Mesothelial cell of epicardium (in vitro differentiated cells): ENCODE data around the gene SRPX. TPM values are rescaled to one million over a fixed set of nuclear protein-coding genes. Genes with fewer than 3 reads are reported as not detected.
A peak's percentile ranks its signal among the peaks of the same experiment; 100 is the strongest.

Experiments
- DNase-seq, 2 experiments: peaks; one replicate each; pipeline ENCODE4 v3.0.0; 2021; ENCODE audit warnings: low spot score in 2 of 2; ENCODE audit not compliant: unreplicated experiment in 2 of 2
- H3K27ac Mint-ChIP-seq: 2 replicates; pipeline ENCODE4 v1.8.0; 2021; ENCODE audit warnings: mixed read lengths
- H3K27me3 Mint-ChIP-seq: 2 replicates; pipeline ENCODE4 v1.8.0; 2021; ENCODE audit warnings: low read depth, mixed read lengths
- H3K36me3 Mint-ChIP-seq: 2 replicates; pipeline ENCODE4 v1.8.0; 2021; ENCODE audit warnings: mixed read lengths
- H3K4me1 Mint-ChIP-seq: 2 replicates; pipeline ENCODE4 v1.8.0; 2021; ENCODE audit warnings: mixed read lengths
- H3K4me3 Mint-ChIP-seq: 2 replicates; pipeline ENCODE4 v1.8.0; 2021; ENCODE audit warnings: mild to moderate bottlenecking, moderate library complexity, mixed read lengths
- H3K9me3 Mint-ChIP-seq: 2 replicates; pipeline ENCODE4 v1.8.0; 2021; ENCODE audit warnings: mixed read lengths
- total RNA-seq: library from RNA; stranded (reverse); gene quantifications from 3 replicates; pipeline ENCODE4 v1.2.1, GENCODE V29; 2021
- TF ChIP-seq, protein P1 (sequence below): fragments of 200-600 bp; sonication (generic); IDR thresholded peaks from one replicate; pipeline ENCODE4 v1.5.0; 2021; ENCODE audit warnings: antibody characterized with exemption; ENCODE audit not compliant: unreplicated experiment

SRPX gene
- total RNA-seq, 1 donor from 2014 or later = 17.1 TPM

DNA sequence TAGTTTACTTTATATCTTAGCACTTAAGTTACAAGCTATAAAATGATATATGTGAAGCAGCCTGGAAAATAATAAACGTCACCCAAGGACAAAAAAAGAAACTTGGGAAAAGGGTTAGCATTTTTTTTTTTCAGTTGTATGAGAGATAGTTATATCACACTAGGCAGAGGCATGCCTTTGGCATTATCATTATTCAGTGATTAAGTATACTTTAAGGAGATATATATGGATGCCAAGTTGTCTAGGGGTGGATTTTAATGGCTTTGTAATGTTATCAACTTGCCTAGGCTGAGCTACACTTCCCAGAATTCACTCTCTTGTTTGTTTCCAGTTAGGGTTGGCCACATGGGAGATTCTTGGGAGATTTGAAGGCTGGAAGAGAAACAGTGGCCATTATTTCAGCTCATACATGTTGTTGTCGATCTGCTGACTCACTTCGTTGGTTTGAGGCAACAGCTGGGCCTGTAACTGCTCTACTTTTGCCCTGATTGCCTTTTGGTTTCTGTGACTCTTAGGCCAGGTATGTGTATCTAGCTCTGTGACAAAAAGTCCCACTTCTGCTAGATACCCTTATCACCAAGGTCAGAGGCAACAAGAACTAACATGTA, 11.5 kb upstream of the SRPX start:
- no peaks in the 10 kb centered on the region for H3K36me3 Mint-ChIP-seq
- no peak for DNase-seq
- H3K27ac Mint-ChIP-seq = no peak overlapping the region
- H3K4me3 Mint-ChIP-seq = no peak overlapping the region
- H3K4me1 Mint-ChIP-seq = no peaks in the 10 kb centered on the region
- peaks cover 35% of the 10 kb centered on the region for H3K9me3 Mint-ChIP-seq
- TF ChIP-seq, protein P1, sequence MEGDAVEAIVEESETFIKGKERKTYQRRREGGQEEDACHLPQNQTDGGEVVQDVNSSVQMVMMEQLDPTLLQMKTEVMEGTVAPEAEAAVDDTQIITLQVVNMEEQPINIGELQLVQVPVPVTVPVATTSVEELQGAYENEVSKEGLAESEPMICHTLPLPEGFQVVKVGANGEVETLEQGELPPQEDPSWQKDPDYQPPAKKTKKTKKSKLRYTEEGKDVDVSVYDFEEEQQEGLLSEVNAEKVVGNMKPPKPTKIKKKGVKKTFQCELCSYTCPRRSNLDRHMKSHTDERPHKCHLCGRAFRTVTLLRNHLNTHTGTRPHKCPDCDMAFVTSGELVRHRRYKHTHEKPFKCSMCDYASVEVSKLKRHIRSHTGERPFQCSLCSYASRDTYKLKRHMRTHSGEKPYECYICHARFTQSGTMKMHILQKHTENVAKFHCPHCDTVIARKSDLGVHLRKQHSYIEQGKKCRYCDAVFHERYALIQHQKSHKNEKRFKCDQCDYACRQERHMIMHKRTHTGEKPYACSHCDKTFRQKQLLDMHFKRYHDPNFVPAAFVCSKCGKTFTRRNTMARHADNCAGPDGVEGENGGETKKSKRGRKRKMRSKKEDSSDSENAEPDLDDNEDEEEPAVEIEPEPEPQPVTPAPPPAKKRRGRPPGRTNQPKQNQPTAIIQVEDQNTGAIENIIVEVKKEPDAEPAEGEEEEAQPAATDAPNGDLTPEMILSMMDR = no peak
- H3K27me3 Mint-ChIP-seq = no peaks in the 10 kb centered on the region

DNA sequence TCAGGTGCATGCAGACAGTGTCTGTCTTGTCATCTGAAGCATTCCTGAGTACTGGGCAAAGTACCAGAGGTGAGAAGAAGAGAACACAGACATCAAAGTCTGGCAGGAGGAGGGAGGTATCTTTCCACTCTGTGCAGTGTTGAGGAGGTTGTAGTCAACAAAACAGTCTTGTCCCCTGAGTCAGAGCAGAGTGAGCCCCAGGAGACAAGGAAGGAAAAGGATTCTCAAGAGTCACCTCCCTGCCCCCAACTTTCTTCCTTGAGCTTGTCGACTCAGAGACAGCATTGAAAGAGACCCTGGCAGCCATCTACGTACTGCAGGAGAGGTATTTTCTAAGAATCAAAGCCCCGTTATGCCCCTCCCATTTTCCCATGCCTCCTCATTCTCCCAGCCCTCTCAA, 4.4 kb upstream of the SRPX start:
- peak overlapping the region; percentile 25 for H3K27ac Mint-ChIP-seq

DNA sequence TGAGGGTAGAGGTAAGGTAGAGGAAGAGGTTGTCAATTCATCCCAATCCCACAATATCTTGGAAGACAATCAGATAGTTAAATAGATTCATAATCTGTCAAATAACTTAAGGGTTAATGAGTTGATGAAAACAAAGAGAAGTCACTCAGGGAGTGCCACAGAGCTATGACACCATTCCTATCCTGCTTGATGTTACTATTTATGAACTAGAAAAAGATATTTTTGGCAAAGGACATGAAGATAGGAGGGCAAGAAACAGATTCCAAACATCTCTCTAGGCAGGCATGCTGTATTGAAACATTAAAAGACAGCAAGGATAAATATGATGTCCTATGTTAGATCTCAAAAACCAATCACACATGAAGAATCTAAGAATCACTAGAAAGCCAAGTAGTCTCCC, 3.5 kb upstream of the SRPX start:
- TF ChIP-seq, protein P1 = no peak
- H3K27ac Mint-ChIP-seq = no peak overlapping the region

More for the DNA sequence above, 4.4 kb upstream of the SRPX start:
- Mint-ChIP-seq H3K36me3 (no peaks in the 10 kb centered on the region), H3K27me3 (peaks cover 22% of the 10 kb centered on the region), H3K4me3 (no peak overlapping the region), H3K9me3 (peaks cover 10% of the 10 kb centered on the region), H3K4me1 (peaks cover 6% of the 10 kb centered on the region)
- no peak for DNase-seq
- TF ChIP-seq, protein P1 = no peak

DNA sequence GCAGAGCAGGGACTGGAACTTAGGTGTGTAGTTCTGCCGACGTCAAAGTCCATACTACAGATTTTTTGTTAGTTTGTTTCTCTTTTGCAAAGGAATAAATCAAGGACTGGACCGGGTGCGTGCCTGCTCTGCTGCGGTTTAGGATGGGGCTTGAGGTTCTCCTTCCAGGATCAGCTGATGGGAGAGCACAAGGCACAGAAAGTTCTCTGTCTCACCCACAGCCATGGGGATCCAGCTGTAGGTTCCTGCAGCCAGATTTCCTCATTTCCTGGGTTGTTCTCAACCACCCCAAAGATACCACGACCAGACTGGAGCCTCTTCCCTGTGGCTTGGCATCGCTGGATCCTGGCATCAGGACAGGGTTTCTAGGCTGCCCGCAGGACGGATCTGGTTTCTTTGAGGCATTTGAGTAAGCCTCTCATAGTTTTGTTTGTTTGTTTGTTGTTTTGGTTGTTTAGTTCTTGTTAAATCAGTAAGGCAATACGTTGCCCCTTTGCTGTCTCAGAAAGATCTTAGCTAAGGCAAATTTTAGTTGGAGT, 789 bp upstream of the SRPX start:
- Mint-ChIP-seq H3K4me1 (peaks cover 6% of the 10 kb centered on the region), H3K27ac (no peak overlapping the region), H3K27me3 (peaks cover 38% of the 10 kb centered on the region), H3K36me3 (no peaks in the 10 kb centered on the region), H3K4me3 (peak overlapping the region; percentile 81), H3K9me3 (peaks cover 3% of the 10 kb centered on the region)
- TF ChIP-seq, protein P1 = no peak
- DNase-seq = no peak

More for the DNA sequence above, 3.5 kb upstream of the SRPX start:
- H3K9me3 Mint-ChIP-seq = peaks cover 10% of the 10 kb centered on the region
- H3K27me3 Mint-ChIP-seq = peaks cover 27% of the 10 kb centered on the region
- peaks cover 6% of the 10 kb centered on the region for H3K4me1 Mint-ChIP-seq
- no peak for DNase-seq
- H3K36me3 Mint-ChIP-seq = no peaks in the 10 kb centered on the region
- H3K4me3 Mint-ChIP-seq = no peak overlapping the region

DNA sequence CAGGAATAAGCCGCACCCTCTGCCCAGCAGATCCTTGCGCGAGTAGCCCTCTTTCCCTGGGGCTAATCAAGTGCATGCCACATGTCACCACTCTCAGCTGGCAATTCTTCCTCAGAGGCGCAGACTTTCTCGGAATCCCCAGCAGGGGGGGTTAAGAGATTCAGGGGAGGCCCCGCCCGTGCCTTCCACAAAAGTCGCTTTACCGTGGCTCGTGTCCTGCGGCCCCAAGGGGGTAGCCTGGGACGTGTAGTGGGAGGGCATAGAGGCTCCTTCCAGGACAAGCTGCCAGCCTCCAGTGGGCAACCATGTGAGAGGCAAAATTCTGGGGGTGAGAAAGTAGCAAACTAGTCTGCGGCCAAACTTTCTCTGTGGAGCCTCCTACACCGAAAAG, 652 bp downstream of the SRPX start:
- Mint-ChIP-seq H3K27ac (no peak overlapping the region), H3K4me3 (peak overlapping the region; percentile 81), H3K9me3 (peaks cover 6% of the 10 kb centered on the region), H3K27me3 (peaks cover 37% of the 10 kb centered on the region), H3K36me3 (no peaks in the 10 kb centered on the region), H3K4me1 (peaks cover 1% of the 10 kb centered on the region)
- TF ChIP-seq, protein P1 = no peak
- no peak for DNase-seq
